NCI-H345 treated with DMSO at 0.1 percent for 48 hours (cell line): ENCODE data around the gene A1BG.
A peak's percentile ranks its signal among the peaks of the same experiment; 100 is the strongest.
"Not testable (repeated sequence)": the region's sequence is repeated elsewhere in the genome, so short reads cannot be mapped to it uniquely, and the experiment has no call there.

Experiments used
- DNase-seq: peaks from one replicate; lab custom pipeline; 2025; ENCODE audit not compliant: unreplicated experiment; lab: John Stamatoyannopoulos, UW

The A1BG gene

DNA sequence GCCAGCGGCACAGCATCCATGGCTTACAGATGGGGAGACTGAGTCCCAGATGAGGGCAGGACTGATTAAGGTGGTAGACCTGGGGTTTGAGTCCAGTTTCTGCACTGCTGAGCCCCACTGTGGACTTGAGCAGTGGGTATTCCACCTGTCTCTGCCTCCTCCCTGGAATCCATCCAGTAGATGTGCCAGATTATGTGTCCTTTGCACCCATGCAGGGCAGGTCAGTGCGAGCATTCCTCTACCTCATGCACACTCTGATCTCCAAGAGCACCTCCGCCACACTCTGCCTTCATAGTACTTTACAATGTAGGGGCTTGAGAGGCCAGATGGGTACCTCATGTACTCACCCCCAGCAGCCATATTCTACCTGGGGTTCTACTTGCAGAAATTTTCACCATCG is 16.5 kb downstream of the A1BG start:
- no peak for DNase-seq

- no peak for DNase-seq
Observed at GRCh38 chr19:58336216-58336615, 17.1 kb downstream of the A1BG start.

DNA sequence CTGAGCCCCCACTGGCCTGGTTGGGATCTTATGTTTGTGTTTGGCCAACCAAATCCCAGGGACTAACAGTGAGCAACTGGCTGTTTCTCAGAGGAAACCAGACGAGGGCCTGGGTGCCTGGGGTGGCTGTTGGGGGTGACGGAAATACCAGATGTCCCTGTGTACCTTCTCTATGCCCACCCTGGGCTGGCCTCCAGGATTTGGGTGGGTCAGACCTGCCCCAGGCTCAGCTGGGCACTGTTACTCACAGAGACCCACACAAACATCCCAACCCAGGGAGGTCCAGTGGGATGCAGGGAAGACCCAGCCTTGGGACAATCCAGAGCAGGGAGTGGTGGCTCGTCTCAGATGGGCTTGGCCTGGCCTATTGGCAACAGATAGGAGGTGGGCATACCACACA is 17.7 kb downstream of the A1BG start:
- DNase-seq, result no peak

GRCh38 chr19:58334691-58335249 is 18.5 kb downstream of the A1BG start:
- DNase-seq, result no peak

- DNase-seq, result no peak
Observed at GRCh38 chr19:58332697-58333096, 20.6 kb downstream of the A1BG start.

GRCh38 chr19:58330458-58330857 is 22.8 kb downstream of the A1BG start:
- no peak for DNase-seq

DNA sequence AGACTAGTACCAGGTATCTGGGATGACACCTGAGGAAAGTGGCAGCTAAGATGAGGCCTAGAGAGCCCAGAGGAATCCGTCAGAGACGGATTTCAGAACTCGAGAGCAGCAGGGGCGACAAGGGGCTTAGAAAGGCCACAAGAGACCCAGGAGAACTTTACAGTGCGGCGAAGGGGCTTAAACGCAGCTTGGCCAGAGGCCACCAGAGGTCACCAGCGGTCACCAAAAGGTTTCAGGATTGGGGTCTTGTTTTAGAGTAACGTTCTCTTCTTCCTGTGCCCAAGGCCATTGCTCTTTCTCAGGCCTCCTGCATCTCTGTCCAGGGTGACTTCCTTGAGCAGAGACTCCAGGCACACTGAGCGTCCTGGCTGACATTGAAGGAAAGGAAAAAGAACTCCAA is 24.3 kb downstream of the A1BG start:
- DNase-seq, result no peak

DNA sequence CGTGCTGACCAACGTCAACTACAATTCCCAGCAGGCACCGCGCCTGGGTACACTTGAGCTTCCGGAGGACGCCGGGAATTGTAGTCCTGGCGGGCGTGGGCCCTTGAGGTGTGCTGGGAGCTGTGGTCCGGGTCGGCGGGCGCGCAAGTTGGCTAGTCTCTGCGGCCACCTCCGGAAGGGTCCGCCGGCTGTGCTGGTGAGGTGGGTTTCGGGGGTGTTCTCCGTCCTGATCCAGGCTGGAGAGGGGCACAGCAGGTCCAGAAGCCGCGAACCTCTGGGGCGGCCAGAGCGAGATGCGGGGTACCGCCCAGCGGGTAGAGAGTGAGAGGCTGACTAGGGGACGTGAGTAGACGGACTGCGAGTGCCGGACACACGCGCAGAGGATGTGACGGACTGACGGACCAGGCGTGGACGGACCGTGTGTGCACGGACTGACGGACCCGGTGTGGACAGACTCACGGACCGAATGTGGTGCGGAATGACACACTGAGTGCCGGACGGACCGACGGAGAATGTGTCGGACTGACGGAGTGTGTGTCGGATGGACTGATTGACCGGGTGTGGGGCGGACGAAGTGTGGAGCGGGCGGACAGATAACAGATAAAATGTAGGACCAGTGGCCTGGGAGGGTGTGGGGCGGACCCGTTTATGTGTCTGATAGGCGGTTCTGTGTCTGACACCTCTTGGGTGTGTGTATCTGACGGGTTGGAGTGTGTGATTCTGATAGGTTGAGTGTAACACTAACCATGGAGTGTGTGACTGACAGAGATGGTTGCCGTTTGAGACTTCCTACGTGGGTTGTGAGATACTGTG is 26.2 kb downstream of the A1BG start, which contains the start of gene ZSCAN22:
ZSCAN22 (plus strand) TSS at position 81 of the 813 bp plus-strand sequence. CDS start 7,809 bp downstream, outside the sequence.
- DNase-seq, result peak; percentile 80

DNA sequence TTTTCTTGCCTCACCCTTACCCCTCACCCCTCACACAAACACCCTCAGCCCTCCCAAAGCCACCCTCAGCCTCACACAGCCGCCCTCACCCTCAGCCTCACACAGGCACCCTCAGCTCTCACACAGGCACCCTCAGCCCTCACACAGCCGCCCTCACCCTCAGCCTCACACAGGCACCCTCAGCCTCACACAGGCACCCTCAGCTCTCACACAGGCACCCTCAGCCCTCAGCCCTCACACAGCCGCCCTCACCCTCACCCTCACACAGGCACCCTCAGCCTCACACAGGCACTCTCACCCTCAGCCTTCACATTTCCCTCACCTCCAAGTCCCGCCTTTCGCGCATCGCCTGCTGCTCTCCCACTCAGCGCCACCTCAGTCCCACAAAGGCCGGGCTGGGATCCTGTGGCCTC is 26.8 kb downstream of the A1BG start:
- no peak for DNase-seq

DNA sequence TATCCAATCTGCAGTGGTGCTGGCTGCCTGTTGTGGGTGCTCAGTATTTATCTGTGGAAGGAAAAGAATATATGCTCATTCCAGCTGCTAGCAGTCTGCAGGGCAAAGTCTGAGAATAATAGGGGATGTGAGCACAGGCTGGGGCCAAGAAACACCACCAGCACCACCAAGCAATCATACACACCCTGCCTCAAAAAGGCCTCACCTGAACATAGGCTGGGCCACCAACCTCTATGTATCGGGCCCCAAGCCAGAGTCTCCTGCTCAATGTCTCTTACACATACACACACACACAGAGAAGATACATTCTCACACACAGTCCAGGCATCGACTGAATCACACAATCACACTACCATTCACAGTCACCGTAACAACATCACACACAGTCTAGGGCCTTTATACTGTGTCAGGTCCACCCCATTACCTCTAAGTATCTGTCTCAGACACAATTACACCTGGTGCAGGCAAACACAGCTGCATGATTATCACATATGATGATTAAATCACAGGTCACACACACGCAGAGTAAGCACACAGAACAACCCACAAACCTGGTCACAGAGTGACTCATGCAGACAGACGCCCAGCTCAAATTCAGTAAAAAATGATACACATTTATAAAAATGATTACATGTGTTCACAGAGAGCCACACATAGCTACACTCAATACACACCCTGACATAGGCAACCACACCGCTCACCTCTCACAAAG is 27.8 kb downstream of the A1BG start:
- no peak for DNase-seq

- no peak for DNase-seq
Observed at GRCh38 chr19:58319241-58319640, 34.1 kb downstream of the A1BG start.

- no peak for DNase-seq
Observed at GRCh38 chr19:58318297-58318696, 35.0 kb downstream of the A1BG start.

DNA sequence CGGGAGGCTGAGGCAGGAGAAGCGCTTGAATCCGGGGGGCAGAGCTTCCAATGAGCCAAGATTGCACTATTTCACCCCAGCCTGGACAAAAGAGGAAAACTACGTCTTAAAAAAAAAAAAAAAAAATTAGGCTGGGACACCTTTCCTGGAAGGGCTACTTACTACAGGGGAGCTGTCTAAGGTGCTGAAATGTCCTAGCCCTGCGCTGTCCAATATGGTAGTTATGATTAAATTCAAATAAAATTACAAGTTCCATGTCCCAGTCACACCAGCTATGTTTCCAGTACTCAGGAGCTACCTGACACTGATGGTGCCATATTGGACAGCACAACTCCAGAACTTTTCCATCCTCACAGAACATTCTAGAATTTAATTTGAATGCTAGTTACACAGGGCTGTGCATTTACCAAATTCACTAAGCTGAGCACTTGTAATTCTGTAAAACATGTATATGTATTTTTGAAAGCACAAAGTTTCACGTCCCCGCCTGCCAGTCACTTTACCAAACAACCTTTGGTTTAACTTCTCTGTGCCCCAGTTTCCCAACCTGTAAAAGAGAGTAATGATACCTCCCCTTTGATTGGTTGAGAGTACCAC is 35.7 kb downstream of the A1BG start:
- no peak for DNase-seq

DNA sequence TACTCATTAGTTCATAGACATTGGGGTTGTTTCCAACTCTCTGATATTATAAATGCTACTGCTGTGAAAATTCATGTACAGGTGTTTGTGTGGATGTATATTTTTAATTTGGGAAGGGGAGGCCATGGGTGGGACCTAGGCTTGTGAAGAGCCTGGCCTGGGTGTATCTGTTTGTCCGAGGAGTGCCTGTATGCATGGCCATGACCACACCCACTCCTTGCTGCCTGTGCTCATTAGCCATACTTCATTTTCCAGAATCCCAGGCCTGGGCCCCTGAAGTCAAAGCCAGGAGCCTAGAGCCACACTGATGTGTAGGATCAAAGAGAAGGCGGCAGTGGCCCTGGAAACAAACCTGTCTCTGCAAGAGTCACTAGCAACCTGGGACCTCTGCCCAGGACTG is 37.7 kb downstream of the A1BG start:
- DNase-seq, result no peak

DNA sequence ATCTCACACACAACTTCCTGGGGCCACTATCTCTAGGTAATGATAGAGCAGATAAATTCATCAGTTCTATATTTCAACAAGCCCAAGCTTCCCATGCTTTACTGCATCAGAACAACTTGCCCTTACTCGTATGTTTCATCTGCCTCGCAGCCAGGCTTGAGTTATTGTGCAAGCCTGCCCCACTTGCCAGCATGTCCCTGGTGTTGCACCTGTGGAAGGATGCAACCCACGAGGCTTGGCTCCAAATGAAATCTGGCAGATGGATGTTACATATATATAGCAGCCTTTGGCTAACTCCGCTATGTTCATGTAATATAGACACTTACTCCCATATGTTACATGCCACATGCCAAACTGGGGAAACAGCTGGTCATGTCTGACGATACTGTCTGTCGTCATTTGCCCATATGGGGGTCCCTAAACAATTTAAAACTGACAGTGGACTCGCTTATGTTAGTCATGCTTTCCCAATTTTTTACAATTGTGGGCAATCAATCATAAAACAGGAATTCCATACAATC is 41.9 kb downstream of the A1BG start:
- DNase-seq, result no peak

DNA sequence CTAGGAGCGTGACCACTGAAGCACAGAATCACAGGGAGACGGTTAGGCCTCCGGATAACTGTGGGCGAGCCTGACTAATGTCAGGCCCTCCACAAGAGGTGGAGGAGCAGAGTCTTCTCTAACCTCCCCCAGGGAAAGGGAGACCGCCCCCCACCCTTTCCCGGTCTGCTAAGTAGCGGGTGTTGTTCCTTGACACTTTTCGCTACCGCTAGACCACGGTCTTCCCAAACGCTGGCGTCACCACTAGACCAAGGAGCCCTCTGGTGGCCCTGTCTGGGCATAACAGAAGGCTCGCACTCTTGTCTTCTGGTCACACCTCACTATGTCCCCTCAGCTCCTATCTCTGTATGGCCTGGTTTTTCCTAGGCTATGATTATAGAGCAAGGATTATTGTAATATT is 42.6 kb downstream of the A1BG start:
- DNase-seq, result not testable (repeated sequence)

DNA sequence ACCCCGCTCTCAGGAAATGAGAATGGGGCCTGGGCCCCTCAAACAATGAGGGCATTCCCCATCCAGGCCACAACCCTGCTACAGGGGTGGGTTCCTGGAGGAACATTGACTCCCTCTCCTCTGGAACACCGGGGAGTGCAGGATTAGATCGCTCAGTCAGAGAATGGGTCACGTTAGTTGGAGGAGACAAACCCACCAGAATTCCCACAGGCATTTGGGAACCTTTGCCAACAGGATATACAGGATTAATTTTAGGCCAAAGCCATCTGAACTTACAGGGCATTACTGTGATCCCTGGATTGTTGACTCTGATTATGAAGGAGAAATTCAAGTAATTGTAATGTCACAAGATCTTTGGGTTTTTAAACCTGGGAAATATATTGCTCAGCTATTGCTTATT is 45.6 kb downstream of the A1BG start:
- DNase-seq, result no peak

GRCh38 chr19:58305932-58306323 is 47.4 kb downstream of the A1BG start:
- no peak for DNase-seq

GRCh38 chr19:58305065-58305931 is 48.0 kb downstream of the A1BG start, which contains the start of gene ERVK3-1:
Gene ERVK3-1 (plus strand): TSS chr19:58305377. CDS start chr19:58312169, 6,792 bp downstream.
- peak; percentile 73 for DNase-seq

DNA sequence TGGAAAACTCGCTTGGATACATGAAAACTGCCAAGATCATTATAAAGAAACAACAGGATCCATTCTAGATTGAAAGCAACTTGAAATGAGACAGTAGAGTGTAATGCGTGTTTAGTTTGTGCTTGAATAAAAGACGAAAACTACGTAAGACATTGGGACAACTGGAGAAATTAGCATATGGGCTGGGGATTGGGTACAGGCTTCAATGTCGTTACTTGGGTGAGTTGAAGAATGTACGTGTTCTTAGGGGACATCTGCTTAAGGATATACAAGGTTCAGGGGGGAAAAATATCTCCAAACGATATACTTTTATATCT is 48.6 kb downstream of the A1BG start:
- no peak for DNase-seq

DNA sequence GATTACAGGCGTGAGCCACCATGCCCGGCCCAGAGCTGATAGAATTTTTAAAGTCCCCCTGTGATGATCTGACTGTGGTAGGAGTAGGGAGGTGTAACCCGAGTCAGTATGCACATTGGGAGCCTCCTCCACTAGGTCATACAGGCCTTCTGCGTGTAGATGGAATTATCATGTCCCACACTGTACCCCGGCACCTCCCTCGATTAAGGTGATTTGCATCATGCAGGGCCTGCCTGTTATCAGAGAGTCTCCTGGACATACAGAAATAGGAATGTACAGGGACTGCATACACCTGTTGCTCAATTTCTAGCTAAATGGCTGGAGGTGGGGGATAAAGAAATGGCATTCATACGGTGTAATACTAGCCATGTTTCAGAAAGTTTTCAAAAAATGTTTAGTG is 49.0 kb downstream of the A1BG start:
- no peak for DNase-seq
